Measurements from ENCODE around the gene PAN3.
"Not testable (repeated sequence)": the region's sequence is repeated elsewhere in the genome, so short reads cannot be mapped to it uniquely, and the experiment has no call there.

The PAN3 gene, protein sequence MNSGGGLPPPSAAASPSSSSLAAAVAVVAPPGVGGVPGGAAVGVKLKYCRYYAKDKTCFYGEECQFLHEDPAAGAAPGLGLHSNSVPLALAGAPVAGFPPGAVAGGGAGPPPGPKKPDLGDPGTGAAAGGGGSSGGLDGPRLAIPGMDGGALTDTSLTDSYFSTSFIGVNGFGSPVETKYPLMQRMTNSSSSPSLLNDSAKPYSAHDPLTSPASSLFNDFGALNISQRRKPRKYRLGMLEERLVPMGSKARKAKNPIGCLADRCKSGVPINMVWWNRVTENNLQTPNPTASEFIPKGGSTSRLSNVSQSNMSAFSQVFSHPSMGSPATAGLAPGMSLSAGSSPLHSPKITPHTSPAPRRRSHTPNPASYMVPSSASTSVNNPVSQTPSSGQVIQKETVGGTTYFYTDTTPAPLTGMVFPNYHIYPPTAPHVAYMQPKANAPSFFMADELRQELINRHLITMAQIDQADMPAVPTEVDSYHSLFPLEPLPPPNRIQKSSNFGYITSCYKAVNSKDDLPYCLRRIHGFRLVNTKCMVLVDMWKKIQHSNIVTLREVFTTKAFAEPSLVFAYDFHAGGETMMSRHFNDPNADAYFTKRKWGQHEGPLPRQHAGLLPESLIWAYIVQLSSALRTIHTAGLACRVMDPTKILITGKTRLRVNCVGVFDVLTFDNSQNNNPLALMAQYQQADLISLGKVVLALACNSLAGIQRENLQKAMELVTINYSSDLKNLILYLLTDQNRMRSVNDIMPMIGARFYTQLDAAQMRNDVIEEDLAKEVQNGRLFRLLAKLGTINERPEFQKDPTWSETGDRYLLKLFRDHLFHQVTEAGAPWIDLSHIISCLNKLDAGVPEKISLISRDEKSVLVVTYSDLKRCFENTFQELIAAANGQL

DNA sequence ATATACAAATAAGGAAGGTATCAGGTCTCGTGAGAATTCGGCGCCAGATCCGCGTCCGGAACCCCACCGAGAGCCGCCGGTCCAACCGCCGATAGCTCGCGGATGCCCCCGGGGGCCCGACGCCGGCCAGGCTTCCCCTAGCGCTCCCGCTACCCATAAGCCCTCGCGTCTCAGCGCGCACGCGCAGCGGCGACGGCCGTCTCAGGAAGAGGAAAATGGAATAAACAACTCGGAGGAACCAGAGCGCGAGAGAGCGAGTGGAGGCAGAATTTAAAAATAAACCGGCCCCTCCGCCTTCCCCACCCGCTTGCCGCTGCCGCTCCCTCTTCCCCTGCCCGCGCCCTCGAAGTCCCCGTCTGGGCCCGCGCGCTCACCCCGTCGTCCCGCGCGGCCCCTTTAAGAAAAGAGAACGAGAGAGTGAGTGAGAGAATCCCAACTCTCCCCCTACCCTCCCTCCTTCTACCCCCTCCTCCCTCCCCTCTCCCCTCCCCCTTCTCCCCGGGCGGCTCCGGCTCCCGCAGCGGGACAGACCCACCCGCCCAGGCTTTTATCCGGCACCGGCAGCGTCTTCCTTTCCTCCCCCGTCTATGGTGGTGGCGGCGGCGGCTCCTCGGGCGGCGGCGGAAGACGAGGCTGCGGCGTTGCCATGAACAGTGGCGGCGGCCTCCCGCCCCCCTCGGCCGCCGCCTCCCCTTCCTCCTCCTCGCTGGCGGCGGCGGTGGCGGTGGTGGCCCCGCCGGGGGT lies at the start of gene PAN3:
Gene PAN3 (plus strand): TSS at position 534 of the 744 bp plus-strand sequence. CDS start 113 bp downstream, at position 647.
- peak; percentile 73 for DNase-seq

DNA sequence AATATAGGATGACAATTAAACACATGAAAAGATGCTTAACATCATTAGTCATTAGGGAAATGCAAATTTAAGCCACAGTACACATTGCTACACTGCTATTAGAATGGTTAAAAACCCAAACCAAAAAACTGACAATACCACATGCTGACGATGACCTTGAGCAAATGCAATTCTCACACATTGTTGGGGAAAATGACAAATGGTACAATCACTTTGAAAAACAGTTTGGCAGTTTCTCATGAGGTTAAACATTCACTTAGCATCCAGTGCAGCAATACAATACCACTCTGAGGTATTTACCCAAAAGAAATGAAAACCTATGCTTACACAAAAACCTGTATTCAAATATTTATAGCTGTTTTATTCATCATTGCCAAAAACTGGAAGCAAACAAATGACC lies 49.3 kb upstream of the PAN3 start:
- no peak for DNase-seq

DNA sequence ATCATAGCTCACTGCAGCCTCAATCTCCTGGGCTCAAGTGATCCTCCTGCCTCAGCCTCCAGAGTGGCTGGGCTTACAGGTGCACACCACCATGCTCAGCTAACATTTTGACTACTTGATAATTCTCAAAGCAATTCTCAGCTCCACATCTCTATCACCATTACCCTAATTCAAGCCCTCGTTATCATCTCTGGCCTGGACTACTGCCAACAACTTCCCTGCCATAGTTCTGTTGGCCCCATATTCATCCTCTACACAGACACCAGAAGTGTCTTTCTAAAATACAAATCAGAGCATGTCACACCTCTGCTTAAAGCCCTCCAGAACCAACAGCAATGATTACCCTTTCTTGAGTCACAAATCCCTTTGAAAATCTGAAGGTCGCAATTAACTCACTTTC lies 45.9 kb upstream of the PAN3 start:
- no peak for DNase-seq

DNA sequence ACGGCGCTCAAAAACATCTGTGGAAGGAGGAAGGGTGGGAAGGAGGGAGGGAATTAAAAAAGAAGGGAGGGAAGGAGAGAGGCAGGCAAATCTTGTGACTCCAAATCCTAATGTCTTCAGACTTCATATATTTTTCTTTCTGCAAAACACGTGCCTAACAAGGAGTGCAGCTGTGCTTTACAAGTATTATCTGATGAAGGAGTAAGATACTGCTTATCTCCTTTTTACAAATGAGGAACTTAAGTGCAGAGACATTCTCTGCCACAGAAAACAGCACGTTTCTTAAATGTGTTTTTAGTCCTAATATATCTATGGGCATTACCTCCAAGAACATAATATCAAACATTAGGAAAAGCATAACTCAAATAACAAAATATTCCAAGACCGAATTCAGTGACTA lies 44.5 kb upstream of the PAN3 start:
- no peak for DNase-seq

DNA sequence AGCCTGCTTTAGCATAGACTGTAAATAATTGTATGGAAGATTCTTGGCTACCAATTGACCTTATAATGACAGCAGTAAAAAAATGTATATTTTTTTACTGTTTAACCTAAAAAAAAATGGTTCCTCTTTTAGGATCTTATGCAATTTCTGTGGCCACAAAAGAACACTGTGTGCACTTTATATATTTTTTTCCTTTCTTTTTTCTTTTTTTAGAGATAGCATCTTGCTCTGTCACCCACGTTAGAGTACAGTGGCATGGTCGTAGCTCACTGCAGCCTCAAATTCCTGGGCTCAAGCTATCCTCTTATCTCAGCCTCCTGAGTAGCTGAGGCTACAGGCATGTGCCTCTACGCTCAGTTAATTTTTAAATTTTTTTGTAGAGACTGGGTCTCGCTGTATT lies 44.0 kb upstream of the PAN3 start:
- DNase-seq = no peak

DNA sequence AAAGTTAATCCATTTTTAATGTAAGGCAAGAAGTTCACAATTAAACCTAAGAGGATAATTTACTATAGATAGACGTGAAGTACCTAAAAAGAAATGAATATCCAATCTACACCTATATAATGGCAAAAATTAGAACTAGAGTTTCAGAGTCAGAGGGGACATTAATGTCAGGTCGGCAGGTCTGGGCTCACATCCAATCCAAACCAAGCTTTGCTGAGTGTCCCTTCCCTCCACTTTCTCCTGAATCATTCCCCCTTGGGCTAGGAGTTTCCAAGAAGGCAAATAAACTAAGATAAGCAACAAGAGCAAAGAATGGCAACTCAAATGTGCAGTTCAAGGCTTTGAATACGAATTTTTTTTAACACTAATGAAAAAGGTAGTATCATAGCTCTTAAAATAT lies 40.8 kb upstream of the PAN3 start:
- no peak for DNase-seq

DNA sequence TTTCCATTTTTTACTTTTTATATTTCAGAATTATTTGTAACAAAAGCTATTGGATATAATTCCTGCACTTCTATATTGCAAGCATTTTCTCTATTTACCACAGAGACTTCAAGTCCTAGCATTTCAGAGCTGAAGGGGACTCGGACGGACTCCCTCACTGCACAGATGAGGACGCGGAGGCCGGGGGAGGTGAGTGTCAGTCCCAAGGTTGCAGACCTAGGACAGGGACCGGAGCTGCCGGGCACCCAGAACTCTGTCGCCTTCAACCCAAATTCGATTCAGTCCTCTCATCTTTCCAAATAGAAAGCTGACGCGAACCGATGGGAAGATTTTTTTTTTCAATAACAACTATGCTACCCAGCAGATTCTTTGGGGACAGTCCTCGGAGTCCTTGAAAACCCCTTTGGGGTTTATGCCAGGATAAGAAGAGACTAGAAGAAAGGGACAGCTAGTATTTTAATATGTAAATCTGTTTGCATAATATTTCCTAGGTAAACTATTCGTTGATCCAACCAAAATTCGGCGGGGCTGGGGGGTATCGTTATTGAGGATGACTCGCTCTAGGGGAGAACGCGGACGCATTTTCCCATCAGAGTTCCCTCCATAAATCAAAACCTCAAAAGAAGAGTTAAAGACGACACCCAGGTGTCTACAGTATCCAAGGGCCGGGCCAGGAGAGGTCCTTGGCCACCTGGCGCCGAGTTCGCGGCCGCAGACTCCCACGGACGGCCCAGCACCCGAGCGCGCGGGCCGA lies 38.8 kb upstream of the PAN3 start:
- DNase-seq = no peak

DNA sequence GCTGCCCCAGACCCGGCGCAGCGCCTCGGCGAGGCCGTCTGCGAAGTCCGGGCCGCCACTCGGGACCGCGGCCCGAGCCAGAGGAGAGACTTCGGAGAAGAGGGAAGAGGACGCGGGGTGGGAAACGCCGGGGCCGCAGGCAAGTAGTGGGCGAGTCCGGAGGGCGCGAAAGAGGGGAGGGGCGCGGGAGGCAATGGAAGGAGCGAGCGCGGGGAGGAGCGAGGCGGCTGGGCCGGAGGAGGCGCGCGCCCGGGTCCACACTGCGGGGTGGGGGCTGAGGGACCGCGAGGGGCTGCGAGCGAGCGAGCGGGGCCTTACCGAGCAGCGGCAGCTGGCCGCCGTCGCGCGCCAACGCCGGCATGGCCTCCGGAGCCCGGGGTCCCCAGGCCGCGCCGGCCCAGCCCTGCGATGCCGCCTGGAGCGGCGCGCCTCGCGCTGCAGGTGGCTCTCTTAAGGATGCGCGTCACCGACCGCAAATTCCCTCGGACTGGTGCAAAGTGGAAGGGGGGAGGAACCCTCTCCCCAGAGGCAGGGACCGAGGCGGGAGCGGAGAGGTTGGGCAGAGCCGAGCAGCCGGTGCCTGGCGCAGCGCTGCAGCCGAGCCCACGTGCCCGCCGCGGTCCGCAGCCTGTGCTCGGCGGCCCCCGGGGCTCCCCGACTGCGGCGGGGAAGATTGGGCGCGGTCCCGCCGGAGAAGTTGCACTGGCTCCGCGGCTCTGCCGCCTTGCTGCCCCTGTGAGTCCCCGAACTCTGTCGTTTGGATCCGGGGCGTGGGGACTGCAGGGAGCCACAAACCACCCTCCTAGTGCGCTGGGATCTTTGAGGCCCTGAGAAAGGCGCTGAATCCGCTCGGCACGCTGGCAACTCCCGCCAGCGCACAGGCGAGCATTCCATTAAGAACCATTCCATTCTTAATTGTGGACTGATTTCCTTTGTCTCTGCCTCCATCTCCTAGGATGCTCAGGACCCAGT lies 37.9 kb upstream of the PAN3 start, which contains the start of gene FLT3:
Gene FLT3 (minus strand): TSS at position 427 of the 972 bp plus-strand sequence. CDS start 66 bp downstream, at position 361.
- DNase-seq = peak; percentile 23

DNA sequence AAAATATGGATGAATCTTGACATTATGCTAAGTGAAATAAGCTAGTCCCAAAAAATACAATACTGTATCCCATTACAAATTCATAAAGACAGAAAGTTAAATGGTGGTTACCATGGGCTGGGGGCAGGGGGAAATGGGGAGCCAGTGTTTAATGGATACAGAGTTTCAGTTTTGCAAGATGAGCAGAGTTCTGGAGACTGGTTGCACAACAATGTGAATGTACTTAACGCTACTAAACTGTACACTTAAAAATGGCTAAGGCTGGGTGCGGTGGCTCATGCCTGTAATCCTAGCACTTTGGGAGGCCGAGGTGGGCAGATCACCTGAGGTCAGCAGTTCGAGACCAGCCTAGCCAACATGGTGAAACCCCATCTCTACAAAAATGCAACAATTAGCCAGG lies 36.5 kb upstream of the PAN3 start:
- DNase-seq = not testable (repeated sequence)

DNA sequence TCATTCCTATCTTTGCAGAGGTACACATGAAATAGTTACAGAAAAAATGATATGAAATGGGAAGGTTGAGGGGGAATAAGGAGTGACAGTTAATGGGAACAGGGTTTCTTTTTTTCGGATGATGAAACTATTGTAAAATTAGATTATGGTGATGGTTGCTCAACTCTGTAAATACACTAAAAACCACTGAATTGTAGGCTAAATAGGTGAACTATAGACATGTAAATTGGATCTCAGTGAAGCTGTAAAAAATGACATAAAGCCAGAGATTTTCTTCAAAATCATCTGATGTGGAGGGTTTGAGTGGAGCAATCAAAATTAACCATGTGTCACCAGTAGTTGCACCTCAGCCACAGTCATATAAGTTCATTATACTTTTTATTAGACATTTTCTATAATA lies 31.4 kb upstream of the PAN3 start:
- no peak for DNase-seq

DNA sequence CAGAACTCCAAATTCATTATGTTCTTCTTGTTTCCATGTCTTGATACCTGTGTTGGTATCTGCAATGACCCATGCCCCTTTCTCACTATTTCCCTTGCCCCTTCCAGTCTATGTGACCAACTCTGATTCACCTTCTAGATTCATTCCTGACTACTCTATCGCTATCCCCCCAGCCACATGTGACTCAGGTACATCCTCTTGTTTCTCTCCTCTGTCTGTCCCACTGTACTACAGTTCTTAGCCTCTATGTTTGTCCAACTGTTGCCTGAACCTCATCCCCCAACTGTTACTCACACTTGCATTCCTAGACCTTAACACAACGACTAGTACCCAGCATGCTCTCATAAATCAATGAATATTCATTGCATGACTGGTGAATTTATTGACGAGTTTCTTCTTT lies 27.9 kb upstream of the PAN3 start:
- DNase-seq = no peak

DNA sequence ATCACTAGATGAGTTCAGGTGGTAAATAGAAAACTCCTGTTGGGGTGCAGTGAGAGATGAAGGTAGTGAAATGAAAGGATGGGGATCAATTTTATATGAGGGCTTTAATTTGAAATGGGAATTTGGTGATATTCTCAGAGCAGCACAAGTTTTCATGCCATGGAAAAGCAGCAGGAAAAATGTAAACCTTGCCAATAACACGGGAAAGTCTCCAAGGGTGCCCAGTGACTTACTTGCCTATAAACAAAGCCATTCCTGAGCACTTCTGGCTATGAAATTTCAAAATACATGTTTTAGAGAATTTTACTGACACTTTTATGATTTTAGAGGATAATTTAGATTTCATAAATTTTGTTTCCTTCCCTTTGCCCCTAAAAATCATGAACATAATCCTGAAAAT lies 21.6 kb upstream of the PAN3 start:
- no peak for DNase-seq

DNA sequence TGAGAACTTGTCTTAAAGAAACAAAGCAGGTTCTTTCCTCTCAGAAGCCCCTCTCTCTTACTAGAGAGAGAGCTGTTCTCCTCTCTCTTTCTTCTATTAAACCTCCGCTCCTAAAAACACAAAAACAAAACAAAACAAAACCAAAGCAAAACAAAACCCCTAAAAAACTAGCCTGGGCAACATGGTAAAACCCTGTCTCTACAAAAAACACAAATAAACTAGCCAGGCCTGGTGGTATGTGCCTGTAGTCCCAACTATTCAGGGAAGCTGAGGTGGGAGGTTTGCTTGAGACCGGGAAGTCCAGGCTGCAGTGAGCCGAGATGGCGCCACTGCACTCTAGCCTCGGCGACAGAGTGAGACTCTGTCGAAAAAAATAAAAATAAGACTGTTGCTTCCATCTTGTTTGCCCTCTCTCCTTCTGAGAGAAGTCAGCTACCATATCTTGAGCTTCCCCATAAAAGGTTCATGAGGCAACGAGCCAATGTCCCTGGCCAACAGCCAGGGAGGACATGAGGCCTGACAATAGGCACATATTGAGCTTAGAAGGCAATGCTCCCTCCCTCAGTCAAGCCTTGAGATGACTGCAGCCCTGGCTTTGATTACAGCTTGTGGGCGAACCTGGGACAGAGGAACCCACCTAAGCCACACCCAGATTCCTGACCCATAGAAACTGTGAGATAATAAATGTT lies 20.5 kb upstream of the PAN3 start:
- DNase-seq = no peak

DNA sequence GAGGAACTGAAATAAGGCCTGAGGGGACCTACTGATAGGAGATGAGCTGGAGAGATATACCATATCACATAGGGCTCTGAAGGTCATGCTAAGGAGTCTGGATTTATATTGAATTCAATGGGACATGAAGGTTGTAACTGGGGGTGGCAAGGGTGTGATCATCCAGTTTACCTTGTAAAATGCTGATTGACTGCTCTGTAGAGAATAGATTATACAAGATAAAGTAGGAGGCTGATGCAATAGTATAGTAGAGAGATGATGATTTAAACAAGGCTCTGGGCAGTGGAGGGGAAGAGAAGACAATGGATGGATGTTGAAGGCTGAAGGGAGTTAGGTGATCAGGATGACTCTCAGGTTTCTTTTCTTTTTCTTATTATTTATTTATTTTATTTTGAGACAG lies 18.0 kb upstream of the PAN3 start:
- DNase-seq = no peak

DNA sequence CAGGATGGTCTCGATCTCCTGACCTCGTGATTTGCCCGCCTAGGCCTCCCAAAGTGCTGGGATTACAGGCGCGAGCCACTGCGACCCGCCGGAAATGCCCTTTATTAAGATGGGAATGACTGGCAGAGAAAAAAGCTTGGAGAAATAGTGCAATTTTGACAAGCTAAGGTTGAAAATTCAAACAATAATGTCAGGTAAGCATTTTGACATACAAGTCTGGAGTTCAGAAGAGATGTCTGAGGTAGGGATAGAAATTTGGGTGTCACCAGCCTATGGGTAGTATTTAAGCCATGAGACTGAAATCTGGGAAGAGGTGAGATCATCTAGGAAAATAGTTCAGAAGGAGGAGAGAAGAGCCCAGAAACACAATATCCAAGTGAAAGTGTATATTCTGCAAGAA lies 17.1 kb upstream of the PAN3 start:
- DNase-seq = no peak

DNA sequence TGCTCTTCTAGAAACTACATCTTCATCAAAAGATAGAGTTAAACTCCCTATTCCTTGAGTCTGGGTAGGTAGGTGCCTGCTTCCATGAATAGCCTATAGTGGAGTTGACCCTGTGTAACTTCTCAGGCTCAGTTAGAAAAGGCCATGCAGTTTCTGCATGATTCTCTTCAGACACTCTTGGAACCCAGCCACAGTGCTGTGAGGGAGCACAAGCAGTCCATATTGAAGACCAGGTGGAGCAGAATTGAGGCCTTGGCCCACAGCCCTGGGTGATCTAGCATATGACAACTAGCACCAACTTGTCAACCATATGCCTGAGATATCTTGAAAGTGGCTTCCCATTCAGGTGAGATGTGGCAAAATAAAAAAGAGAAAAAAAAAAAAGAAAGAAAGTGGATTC lies 10.3 kb upstream of the PAN3 start:
- DNase-seq = no peak

DNA sequence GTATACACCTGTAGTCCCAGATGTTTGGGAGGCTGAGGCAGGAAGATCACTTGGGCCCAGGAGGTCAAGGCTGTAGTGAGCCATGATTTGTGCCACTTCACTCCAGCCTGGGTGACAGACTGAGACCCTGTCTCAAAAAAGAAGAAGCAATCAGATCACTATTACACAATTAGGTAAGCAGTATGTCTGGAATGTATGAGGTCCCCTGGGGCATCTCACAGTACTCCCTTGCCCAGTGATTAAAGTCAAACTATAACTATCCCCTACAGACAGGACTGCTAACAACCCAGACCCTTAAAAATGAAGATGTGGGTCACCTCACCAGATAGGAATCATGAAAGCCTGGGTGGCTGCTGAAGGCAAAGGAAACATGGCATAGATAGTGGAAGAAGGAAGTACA lies 9.4 kb upstream of the PAN3 start:
- DNase-seq = no peak

DNA sequence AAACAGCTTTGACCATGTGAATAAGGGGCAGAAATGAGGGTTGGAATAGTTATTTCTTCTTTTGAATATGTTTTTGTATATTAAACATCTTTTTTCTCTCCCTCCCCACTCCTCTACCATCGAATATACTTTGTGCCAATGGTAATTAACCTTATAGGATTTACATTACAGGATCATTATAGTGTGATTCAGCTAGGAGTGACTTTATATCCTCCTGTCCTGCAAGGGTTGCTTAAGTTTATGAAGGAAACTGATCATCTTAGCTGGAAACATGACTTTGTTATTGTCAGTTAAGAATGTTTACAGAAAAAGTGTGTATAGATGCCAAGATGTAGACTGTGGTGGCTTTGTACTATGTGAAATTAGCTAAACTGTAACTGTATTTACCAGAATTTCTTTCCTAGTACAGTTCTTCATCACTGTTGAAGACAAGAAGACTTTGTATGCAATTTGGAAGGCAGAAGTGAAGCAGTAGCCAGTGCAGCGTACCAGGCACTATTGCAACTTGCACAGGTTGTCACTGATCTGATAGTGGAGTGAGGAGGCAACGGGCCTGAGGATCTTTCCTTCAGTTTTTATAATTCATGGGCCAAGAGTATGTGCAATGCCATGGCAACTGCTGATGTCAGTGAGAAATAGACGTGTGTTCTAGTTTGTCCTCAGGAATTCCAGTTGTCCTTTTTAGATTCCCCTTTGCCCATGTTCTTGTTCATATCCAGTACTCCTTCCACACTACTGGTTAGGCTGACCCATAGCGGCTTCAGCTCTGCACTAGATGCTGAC lies 8.2 kb upstream of the PAN3 start:
- DNase-seq = no peak

DNA sequence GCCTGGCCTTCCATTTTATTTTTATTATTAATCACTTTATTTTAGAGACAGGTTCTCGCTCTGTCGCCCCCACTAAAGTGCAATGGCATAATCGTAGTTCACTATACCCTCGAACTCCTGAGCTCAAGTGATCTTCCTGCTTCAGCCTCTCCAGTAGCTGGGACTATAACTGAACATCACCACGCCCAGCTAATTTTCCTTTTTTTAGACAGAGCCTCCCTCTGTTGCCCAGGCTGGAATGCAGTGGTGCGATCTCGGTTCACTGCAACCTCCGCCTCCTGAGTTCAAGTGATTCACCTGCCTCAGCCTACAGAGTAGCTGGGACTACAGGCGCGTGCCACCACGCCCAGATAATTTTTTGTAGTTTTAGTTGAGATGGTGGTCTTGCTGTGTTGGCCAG lies 6.7 kb upstream of the PAN3 start:
- no peak for DNase-seq

DNA sequence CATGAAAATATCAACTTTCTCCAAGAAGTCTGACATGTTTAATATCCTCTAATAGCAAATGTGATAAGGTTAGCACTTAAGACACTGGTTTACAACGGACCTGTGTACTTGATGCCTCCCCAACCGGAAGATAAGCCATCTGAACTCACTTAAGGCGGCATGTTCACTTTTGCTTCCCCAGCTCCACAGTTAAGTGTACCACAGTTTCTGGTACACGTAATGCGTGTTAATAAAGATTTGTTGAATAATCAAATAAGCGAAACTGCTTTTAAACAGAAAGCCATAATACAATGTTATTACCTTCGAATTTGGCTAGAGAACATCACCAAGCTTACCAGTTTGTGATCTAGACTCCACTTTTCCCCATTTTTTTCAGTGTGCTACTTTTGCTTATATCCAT lies 1.4 kb upstream of the PAN3 start:
- DNase-seq = peak; percentile 13

Data from DMS79 treated with DMSO at 0.1 percent for 48 hours (cell line).